ENCODE data around the gene PCBP4. TPM values are rescaled to one million over a fixed set of nuclear protein-coding genes. Genes with fewer than 3 reads are reported as not detected.
A peak's percentile ranks its signal among the peaks of the same experiment; 100 is the strongest.
"Not testable (repeated sequence)": the region's sequence is repeated elsewhere in the genome, so short reads cannot be mapped to it uniquely, and the experiment has no call there.

PCBP4 gene
- total RNA-seq, 2 experiments from 2014 or later = 31.0 to 34.2 TPM

- Mint-ChIP-seq H3K36me3 (ENCODE audit: low read depth) (no peaks in the 10 kb centered on the region), H3K27ac (no peak overlapping the region), H3K4me3 (no peak overlapping the region), H3K4me1 (peaks cover 16% of the 10 kb centered on the region), H3K27me3 (no peaks in the 10 kb centered on the region), H3K9me3 (no peaks in the 10 kb centered on the region)
- DNase-seq = no peak
- CTCF ChIA-PET = interaction anchor here (0.5 to 5.5 kb wide), 8 partner anchors 31 to 217 kb away, joined by 3 to 54 read pairs (median 4); partner anchors contain the start of gene DUSP7
- POLR2A ChIA-PET = no interaction called here
These were observed 37.0 kb upstream of the PCBP4 start for GRCh38 chr3:52004163-52004787.

- POLR2A ChIA-PET = interaction anchor here (1.2 to 2.3 kb wide), 2 partner anchors 9 to 120 kb away, joined by 3 to 7 read pairs; no protein-coding TSS in a partner anchor
- no peak overlapping the region for H3K4me3 Mint-ChIP-seq
- H3K27ac Mint-ChIP-seq = no peak overlapping the region
- H3K4me1 Mint-ChIP-seq = peaks cover 16% of the 10 kb centered on the region
- no peak for DNase-seq
- no peaks in the 10 kb centered on the region for H3K9me3 Mint-ChIP-seq
- H3K27me3 Mint-ChIP-seq = peaks cover 7% of the 10 kb centered on the region
- H3K36me3 Mint-ChIP-seq (ENCODE audit: low read depth) = no peaks in the 10 kb centered on the region
- CTCF ChIA-PET = interaction anchor here (1.0 to 5.5 kb wide), 7 partner anchors 52 to 235 kb away, joined by 3 to 54 read pairs (median 11); partner anchors contain the start of genes DUSP7 and POC1A
These were observed 35.5 kb upstream of the PCBP4 start for GRCh38 chr3:52002748-52003147.

- Mint-ChIP-seq H3K27me3 (peaks cover 10% of the 10 kb centered on the region), H3K9me3 (no peaks in the 10 kb centered on the region), H3K36me3 (ENCODE audit: low read depth) (no peaks in the 10 kb centered on the region), H3K4me1 (peaks cover 20% of the 10 kb centered on the region), H3K4me3 (no peak overlapping the region), H3K27ac (no peak overlapping the region)
- CTCF ChIA-PET = interaction anchor here (0.5 to 5.5 kb wide), 23 partner anchors 9 to 428 kb away, joined by 3 to 54 read pairs (median 6); partner anchors contain the start of genes DUSP7, PARP3, POC1A and RRP9
- DNase-seq = peak; percentile 87
- POLR2A ChIA-PET = interaction anchor here (0.6 to 2.3 kb wide), 7 partner anchors 24 to 338 kb away, joined by 3 to 7 read pairs (median 4); partner anchors contain the start of gene DUSP7
These were observed 34.3 kb upstream of the PCBP4 start for GRCh38 chr3:52001443-52001974.

- ChIA-PET POLR2A (no interaction called here), CTCF (interaction anchor here (2.4 to 5.5 kb wide), 3 partner anchors 13 to 122 kb away, joined by 9 to 54 read pairs (median 50); partner anchors contain the start of gene DUSP7)
- H3K4me3 Mint-ChIP-seq = no peak overlapping the region
- no peak overlapping the region for H3K27ac Mint-ChIP-seq
- H3K9me3 Mint-ChIP-seq = no peaks in the 10 kb centered on the region
- H3K36me3 Mint-ChIP-seq (ENCODE audit: low read depth) = peaks cover 11% of the 10 kb centered on the region
- peaks cover 18% of the 10 kb centered on the region for H3K4me1 Mint-ChIP-seq
- DNase-seq = no peak
- peaks cover 10% of the 10 kb centered on the region for H3K27me3 Mint-ChIP-seq
These were observed 32.6 kb upstream of the PCBP4 start for GRCh38 chr3:51999846-52000245.

- no peak overlapping the region for H3K4me3 Mint-ChIP-seq
- peaks cover 21% of the 10 kb centered on the region for H3K36me3 Mint-ChIP-seq (ENCODE audit: low read depth)
- no peaks in the 10 kb centered on the region for H3K9me3 Mint-ChIP-seq
- DNase-seq = no peak
- peaks cover 10% of the 10 kb centered on the region for H3K27me3 Mint-ChIP-seq
- ChIA-PET POLR2A (interaction anchor here (0.7 to 1.2 kb wide), 2 partner anchors 58 to 155 kb away, joined by 3 read pairs; partner anchors contain the start of genes DUSP7 and POC1A), CTCF (interaction anchor here (1.0 to 1.5 kb wide), 4 partner anchors 17 to 156 kb away, joined by 3 read pairs; partner anchors contain the start of gene POC1A)
- peaks cover 29% of the 10 kb centered on the region for H3K4me1 Mint-ChIP-seq
- H3K27ac Mint-ChIP-seq = no peak overlapping the region
These were observed 31.5 kb upstream of the PCBP4 start for GRCh38 chr3:51998774-51999173.

DNA sequence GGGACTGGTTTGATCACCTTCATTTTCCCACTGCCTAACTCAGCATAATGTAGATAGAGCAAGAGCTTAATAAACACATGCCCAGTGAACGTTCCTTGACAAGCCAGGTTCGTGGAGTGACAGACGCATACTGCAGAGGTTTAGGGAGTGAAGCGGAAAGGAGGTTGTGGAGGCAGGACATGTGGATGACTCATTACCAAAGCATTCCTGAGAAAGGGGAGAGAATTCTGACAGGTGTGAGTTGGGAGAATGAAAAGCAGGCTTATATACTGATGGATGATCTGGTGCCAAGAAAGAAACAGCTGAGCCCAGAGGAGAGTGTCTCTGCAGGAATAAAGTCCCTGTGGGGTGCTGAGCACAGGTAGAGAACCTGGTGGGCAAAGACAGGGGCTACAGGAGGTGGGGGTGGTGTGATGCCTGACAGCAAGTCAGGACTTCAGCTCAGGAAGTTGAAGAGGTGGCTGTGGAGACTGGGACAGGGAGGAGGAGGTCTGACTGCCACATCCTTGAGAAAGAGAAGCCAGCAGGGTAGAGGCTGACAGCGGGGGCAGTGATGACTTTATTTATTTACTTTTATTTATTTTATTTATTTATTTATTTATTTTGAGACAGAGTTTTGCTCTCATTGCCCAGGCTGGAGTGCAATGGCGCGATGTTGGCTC lies 30.8 kb upstream of the PCBP4 start:
- Mint-ChIP-seq H3K27me3 (peaks cover 10% of the 10 kb centered on the region), H3K4me3 (no peak overlapping the region), H3K9me3 (no peaks in the 10 kb centered on the region), H3K4me1 (peaks cover 35% of the 10 kb centered on the region), H3K27ac (no peak overlapping the region), H3K36me3 (ENCODE audit: low read depth) (peaks cover 27% of the 10 kb centered on the region)
- DNase-seq = no peak
- ChIA-PET POLR2A (interaction anchor here (0.7 to 1.2 kb wide), 2 partner anchors 59 to 156 kb away, joined by 3 read pairs; partner anchors contain the start of genes DUSP7 and POC1A), CTCF (interaction anchor here (1.0 to 1.5 kb wide), 4 partner anchors 16 to 156 kb away, joined by 3 read pairs; partner anchors contain the start of gene POC1A)

DNA sequence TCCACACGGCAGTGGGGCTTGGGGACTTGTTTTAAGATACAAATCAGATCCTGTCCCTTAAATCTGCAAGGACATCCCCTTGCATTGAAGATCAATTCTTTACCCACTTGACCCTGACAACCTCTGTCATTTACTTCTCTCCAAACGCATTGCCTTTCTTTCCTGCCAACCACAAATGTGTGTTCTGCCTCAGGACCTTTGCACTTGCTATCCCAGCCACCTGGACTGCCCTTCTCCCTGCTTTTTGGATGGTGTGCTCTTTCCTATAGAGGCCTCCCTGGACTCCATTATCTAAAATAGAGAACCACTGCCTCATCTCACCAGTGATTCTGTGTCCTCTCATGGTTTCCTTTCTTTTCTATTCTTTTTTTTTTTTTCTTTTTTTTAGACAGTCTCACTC lies 29.9 kb upstream of the PCBP4 start:
- Mint-ChIP-seq H3K27me3 (peaks cover 10% of the 10 kb centered on the region), H3K36me3 (ENCODE audit: low read depth) (peaks cover 35% of the 10 kb centered on the region), H3K27ac (no peak overlapping the region), H3K9me3 (no peaks in the 10 kb centered on the region), H3K4me3 (no peak overlapping the region), H3K4me1 (peaks cover 43% of the 10 kb centered on the region)
- no peak for DNase-seq
- POLR2A ChIA-PET = no interaction called here
- CTCF ChIA-PET = interaction anchor here (1.5 kb wide), 1 partner anchor 15 kb away, joined by 3 read pairs; no protein-coding TSS in a partner anchor

GRCh38 chr3:51995346-51996163 lies 28.3 kb upstream of the PCBP4 start, which contains the start of gene RPL29:
Gene RPL29 (minus strand): TSS chr3:51995895. CDS start chr3:51995461, 434 bp downstream.
- CTCF ChIA-PET = interaction anchor here (0.7 to 3.0 kb wide), 23 partner anchors 13 to 493 kb away, joined by 3 to 16 read pairs (median 4); partner anchors contain the start of genes ABHD14B, ACY1, PARP3 and POC1A
- peak within 1 kb of the TSS; percentile 100 for H3K4me3 Mint-ChIP-seq
- peak within 1 kb of the TSS; percentile 99 for H3K27ac Mint-ChIP-seq
- POLR2A ChIA-PET = interaction anchor here (0.6 to 3.0 kb wide), 20 partner anchors 11 to 325 kb away, joined by 3 to 78 read pairs (median 4); partner anchors contain the start of genes ABHD14A, ABHD14B, ACY1 and DUSP7
- H3K27me3 Mint-ChIP-seq = peaks cover 10% of the 10 kb centered on the region
- peaks cover 43% of the 10 kb centered on the region for H3K36me3 Mint-ChIP-seq (ENCODE audit: low read depth)
- H3K4me1 Mint-ChIP-seq = peaks cover 46% of the 10 kb centered on the region
- no peaks in the 10 kb centered on the region for H3K9me3 Mint-ChIP-seq
- DNase-seq = peak; percentile 94

- ChIA-PET POLR2A (interaction anchor here (1.4 to 3.0 kb wide), 8 partner anchors 10 to 284 kb away, joined by 3 to 78 read pairs (median 18); partner anchors contain the start of genes ABHD14A, ABHD14B, ACY1 and DUSP7), CTCF (interaction anchor here (0.9 to 3.0 kb wide), 5 partner anchors 12 to 160 kb away, joined by 3 to 16 read pairs (median 7); partner anchors contain the start of genes ABHD14B, ACY1, PARP3 and RRP9)
- no peaks in the 10 kb centered on the region for H3K9me3 Mint-ChIP-seq
- peaks cover 10% of the 10 kb centered on the region for H3K27me3 Mint-ChIP-seq
- no peak for DNase-seq
- peaks cover 46% of the 10 kb centered on the region for H3K4me1 Mint-ChIP-seq
- peaks cover 43% of the 10 kb centered on the region for H3K36me3 Mint-ChIP-seq (ENCODE audit: low read depth)
- H3K4me3 Mint-ChIP-seq = peak overlapping the region; percentile 100
- H3K27ac Mint-ChIP-seq = peak overlapping the region; percentile 99
These were observed 27.3 kb upstream of the PCBP4 start for GRCh38 chr3:51994530-51994929.

DNA sequence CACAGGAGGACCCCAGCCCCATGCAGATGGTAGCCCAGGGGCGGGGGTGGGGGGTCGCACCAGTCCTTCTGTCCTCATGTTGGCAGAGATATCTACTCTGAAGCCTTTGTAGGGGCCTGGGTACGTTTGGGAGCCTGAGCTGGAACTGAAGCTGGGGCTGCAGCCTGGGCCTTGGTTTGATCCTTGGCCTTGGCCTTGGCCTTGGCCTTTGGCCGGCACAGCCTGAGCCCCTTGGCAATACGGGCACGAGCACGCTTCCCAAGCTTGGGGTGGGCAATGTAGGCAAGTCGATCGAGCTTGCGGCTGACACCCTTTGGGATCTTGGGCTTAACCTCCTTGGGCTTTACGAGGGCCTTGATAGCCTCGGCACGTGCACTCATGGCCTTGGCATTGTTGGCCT lies 26.4 kb upstream of the PCBP4 start:
- H3K27me3 Mint-ChIP-seq, H3K9me3 Mint-ChIP-seq, H3K27ac Mint-ChIP-seq, DNase-seq: not testable (repeated sequence)
- Mint-ChIP-seq H3K4me3 (peak overlapping the region; percentile 100), H3K4me1 (peaks cover 46% of the 10 kb centered on the region), H3K36me3 (ENCODE audit: low read depth) (peaks cover 43% of the 10 kb centered on the region)
- ChIA-PET POLR2A (interaction anchor here (1.4 to 3.1 kb wide), 6 partner anchors 10 to 227 kb away, joined by 3 to 78 read pairs (median 22); partner anchors contain the start of genes ACY1, DUSP7, PARP3 and RRP9), CTCF (interaction anchor here (1.5 to 3.0 kb wide), 4 partner anchors 8 to 52 kb away, joined by 7 to 16 read pairs (median 10); partner anchors contain the start of genes ABHD14B, ACY1, PARP3 and RRP9)

GRCh38 chr3:51992017-51992682 lies 24.9 kb upstream of the PCBP4 start:
- H3K27ac Mint-ChIP-seq = peak overlapping the region; percentile 16
- ChIA-PET POLR2A (interaction anchor here (0.7 to 3.1 kb wide), 8 partner anchors 9 to 268 kb away, joined by 3 to 38 read pairs (median 4); partner anchors contain the start of genes ABHD14A, ABHD14B, ACY1 and DUSP7), CTCF (interaction anchor here (1.5 to 2.0 kb wide), 4 partner anchors 9 to 50 kb away, joined by 3 to 9 read pairs (median 6); partner anchors contain the start of genes ABHD14B, PARP3 and RRP9)
- peaks cover 46% of the 10 kb centered on the region for H3K4me1 Mint-ChIP-seq
- H3K4me3 Mint-ChIP-seq = no peak overlapping the region
- peaks cover 43% of the 10 kb centered on the region for H3K36me3 Mint-ChIP-seq (ENCODE audit: low read depth)
- no peaks in the 10 kb centered on the region for H3K9me3 Mint-ChIP-seq
- DNase-seq = no peak
- H3K27me3 Mint-ChIP-seq = peaks cover 1% of the 10 kb centered on the region
